GM19043 (cell line): Measurements from ENCODE around the gene SYCP3.

Experiments used
- ATAC-seq: cut with Tn5 transposase; IDR thresholded peaks from one replicate; pipeline ENCODE4 v1.9.1; 2021; ENCODE audit warnings: low read depth; ENCODE audit not compliant: unreplicated experiment

The SYCP3 gene

GRCh38 chr12:101738920-101739665, at the start of gene SYCP3:
TSS of gene SYCP3 (minus strand) at chr12:101739462. CDS start at chr12:101737935, 1,527 bp downstream.
- ATAC-seq = no peak

DNA sequence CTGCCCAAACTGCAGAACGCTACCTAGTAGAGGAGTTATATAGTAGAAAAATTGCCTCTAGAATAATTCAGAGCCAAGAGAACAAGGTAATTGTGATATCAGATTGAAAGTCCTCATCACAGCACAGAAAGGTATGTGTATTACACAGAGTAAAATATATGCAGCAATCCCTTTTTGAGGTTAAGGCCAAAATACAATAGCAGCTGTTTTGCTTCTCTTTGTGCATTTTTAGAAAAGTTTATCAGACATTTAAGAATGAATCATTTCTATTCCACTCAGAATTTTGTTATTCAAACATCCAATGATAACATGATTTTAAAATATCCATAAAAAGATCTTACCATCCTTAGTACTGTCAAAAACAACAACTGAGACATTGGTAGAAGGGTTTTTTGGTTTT, 46.4 kb upstream of the SYCP3 start:
- ATAC-seq = no peak

- no peak for ATAC-seq
Measured at GRCh38 chr12:101784376-101784775, 45.1 kb upstream of the SYCP3 start.

DNA sequence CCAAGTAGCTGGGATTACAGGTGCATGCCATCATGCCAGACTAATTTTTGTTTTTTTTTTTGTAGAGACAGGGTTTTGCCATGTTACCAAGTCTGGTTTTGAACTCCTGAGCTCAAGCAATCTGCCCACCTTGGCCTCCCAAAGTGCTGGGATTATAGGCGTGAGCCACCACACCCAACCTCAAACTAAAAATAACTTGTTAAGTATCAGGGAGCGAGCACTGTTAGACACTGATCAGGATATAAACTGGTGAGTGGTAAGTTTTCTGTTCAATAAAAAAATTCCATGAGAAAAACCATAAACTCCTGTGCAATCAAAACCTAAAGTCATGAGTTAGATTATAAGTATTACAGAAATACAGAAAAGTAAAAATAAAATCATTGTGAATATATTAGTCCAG, 44.6 kb upstream of the SYCP3 start:
- ATAC-seq = no peak

- no peak for ATAC-seq
Measured at GRCh38 chr12:101783150-101783549, 43.9 kb upstream of the SYCP3 start.

DNA sequence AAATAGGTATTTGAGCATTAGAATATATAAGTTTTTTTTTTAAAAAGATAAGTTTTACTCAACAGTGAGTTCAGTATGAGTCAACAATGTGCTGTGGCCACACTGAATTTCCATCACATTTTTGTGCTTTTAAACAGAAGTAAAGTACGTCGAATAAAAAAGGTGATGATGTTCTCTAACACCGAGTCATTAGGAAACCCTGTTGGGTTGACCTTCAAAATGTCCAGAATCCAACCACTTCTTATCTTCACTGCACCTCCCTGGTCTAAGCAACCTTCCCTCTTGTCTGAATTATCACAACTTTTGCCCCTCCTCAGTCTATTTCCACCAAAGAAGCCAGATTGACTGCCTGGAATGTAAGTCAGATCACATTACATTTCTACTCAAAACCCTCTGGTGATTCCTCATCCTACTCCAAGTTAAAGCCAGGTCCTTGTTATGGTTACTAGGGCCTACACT, 43.0 kb upstream of the SYCP3 start:
- ATAC-seq = no peak

GRCh38 chr12:101781834-101782233, 42.6 kb upstream of the SYCP3 start:
- no peak for ATAC-seq

- no peak for ATAC-seq
Measured at GRCh38 chr12:101780599-101780998, 41.3 kb upstream of the SYCP3 start.

DNA sequence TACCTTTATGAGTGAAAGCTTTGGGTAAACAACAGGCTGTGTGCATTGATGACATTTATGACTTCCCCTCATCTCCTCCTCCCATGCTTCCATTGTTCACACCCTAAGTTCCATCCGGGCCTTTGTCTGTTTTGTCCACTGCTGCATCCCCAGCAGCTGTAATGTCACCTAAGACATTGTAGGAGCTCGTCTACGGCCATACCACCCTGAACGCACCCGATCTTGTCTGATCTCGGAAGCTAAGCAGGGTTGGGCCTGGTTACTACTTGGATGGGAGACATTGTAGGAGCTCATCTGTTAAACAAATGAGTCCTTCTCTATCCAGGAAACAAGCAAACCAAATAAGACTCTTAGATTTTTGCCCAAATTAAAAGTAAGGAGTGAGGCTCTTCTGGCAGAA, 40.4 kb upstream of the SYCP3 start:
- no peak for ATAC-seq

GRCh38 chr12:101779200-101779599, 39.9 kb upstream of the SYCP3 start:
- ATAC-seq = no peak

- no peak for ATAC-seq
Measured at GRCh38 chr12:101777978-101778377, 38.7 kb upstream of the SYCP3 start.

DNA sequence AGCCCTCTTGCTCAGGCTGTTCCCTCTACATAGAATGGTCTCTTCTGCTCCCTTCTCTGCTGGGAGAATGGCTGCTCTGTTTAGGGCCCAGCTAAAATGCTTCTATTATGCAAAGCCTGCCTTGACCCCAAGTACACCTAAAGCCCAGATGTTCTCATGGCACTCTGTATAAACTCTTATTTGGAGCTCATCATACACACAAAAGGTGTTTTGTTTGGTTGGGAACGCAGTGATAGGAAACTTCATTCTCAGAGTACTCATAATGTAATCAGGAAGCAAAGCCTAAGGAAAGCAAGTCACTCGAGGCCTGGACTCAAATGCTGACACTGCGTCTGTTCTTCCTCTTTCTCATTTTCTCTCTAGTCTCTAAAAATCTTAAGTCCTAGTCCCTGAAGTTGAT, 38.2 kb upstream of the SYCP3 start:
- ATAC-seq = no peak

DNA sequence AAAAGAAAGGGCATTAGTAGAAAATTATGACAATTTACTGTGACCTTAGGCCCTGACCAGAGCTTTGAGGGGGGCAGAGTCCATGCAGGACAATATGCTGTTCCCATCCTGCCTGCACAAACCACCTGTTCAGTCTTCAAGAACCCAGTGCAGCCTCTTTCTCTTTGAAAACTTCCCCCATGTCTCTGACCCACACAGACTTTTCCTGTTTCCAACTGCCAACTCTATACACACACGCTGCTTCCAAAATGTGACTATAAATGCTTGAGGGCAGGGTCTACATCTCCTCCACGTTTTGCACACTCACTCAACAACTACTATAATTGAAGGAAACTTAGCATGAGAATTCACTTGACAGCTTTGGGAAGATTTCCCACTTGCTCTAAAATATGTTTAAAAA, 36.6 kb upstream of the SYCP3 start:
- ATAC-seq = no peak

DNA sequence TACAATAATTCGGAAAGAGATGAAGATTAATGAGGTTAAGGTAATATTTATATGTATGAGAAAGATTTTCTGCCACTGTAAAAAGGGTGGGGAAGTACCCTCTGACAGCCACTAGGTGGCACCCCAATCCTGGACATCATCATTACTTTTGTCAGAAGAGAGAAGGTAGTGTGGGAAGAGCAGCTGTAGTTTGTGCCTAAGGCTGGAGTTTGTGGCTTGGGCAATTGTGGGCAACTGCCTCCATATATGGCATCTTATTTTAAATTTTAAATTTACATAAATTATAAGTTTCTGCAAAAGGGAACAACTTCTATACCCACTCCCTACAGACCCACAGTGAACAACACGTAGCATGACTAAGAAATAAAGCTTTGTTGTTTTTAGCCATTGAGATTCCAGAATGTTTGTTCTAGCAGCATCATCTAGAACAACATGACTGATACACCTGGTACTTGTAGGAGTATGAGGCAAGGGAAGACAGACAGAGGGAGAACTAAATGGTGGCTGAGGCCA, 34.4 kb upstream of the SYCP3 start:
- peak; percentile 72 for ATAC-seq

DNA sequence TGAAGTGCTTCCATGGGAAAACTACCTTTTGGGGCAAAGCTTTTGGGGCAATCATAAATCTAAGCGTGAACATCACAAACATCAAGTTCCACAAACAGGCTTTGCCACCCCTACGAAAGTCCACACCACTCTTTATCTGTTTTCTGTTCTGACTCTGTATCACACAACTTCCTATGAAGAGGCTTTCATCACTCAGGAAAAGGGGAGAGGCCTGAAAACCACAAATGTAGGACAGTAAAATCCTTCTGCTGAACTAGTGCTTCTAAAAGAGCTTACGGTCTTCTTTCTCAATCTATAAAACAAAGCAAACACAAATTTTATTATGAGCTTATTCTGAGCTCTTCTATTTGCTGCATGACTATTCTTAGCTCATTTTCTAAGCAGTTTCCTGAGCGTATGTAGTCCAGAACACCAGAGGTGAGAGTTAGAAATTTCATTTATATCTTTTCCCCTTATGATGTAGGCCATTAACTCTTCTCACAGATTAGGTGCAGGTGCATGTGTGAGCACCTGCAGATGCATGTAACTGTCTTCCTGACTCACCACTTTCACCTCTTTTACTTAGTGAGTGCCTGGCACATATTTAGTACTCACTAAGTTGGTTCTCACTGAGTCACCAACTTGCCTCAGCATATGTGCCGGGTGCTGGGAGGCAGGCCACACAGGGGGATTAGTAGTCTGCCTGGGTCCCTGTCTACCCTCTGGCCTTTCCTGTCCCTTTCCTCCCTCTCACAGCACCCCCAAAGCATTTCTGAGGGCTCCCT, 32.9 kb upstream of the SYCP3 start:
- ATAC-seq = no peak

DNA sequence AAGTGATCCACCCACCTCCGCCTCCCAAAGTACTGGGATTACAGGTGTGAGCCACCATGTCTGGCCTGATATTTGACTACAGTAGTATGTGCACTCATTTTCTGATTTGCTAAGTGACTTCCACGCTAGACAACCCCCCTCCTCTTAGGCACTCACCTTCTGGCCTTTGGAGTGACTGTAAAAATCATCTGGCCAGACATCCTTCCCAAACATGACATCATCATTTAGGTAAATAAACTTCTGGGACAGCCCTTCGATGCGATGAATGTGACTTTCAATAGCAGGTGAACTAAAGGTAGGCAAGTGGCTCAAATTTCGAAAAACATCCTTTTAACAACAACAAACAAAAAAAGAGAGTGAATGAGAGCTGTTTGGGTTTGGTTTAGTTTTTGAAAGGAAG, 30.6 kb upstream of the SYCP3 start:
- no peak for ATAC-seq

DNA sequence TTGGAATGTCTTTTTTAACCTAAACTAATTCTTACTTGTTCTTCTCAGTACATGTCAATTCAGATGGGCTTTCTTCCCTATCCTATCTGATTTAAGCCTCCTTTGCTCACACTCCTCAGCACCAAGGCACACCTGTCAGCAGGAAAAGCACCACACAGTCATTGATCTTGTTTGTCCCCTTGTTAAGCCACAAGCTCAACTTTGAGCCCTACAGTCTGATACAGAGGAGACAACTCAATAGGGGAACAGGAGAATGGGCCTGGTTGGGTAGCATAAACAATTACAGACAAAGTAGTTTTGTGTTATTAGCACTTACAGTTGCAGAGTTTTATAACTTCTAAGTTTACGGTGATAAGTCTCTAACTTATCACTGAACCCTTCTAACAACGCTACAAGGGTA, 29.5 kb upstream of the SYCP3 start:
- no peak for ATAC-seq

DNA sequence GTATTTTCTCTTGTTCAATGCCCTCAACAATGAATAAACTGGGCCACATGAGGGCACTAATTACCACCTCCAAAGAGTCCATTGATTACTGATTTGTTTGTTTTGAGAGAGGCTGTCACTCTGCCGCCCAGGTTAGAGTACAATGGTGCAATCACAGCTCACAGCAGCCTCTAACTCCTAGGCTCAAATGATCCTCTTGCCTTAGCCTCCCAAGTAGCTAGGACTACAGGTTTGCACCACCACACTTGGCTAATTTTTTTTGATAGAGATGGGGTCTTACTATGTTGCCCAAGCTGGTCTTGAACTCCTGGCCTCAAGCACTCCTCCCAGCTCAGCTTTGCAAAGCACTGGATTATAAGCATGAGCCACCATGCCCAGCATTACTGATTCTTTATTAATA, 28.3 kb upstream of the SYCP3 start:
- ATAC-seq = no peak

DNA sequence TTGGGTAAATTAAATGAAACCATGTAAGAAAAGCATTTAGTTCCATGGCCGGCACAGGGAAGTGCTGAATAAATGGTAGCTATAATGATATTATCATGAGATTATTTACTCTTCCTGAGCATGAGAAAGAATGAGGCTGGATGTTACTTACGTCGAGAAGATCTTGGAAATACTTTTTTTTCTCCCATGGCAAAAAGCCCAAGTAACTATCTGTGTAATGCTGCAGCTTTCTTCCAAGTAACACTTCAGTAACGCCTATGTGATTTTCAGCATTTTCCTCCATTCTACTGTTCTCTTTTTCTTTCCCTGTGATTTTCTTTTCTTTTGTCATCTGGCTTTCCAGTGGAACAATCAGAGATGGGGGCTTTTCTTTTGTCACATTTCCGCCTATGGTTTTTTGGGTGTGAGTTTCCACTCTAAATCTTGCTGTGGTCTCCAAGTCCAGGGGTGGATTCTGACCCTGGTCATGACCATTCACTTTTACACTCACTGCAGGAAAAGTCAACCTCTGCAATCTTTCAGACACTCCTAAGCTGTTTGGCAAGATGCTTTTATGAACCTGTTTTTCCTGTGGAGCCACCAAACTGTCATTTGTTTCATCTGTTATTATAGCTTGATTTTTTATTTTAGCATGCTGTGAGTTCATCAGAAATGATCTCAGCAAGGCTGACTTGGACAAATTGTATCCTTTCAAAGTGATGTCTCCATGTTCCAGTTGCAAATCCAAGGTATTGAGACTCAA, 25.0 kb upstream of the SYCP3 start:
- no peak for ATAC-seq

- no peak for ATAC-seq
Measured at GRCh38 chr12:101763246-101763931, 24.1 kb upstream of the SYCP3 start.

GRCh38 chr12:101761781-101762180, 22.5 kb upstream of the SYCP3 start:
- no peak for ATAC-seq
